K562 (cell line): ENCODE data around the gene CHMP1A. TPM values are rescaled to one million over a fixed set of nuclear protein-coding genes. Genes with fewer than 3 reads are reported as not detected.

ENCODE experiments used
- ATAC-seq: fragments of 200-7000 bp; cut with Tn5 transposase; 3 replicates; pipeline ENCODE4 v1.9.1; 2020; ENCODE audit warnings: moderate library complexity
- BruUV-seq: library from RNA; stranded (reverse); fragments of 400-500 nt; replicated peaks from 2 replicates; lab custom pipeline; 2021; lab: Mats Ljungman, UMichigan
- CTCF ChIA-PET: fragments of 300-600 bp; formaldehyde crosslinking; extraction: SDS; loops from one replicate; lab custom pipeline; 2021; ENCODE audit warnings: low intra/inter-chr PET ratio; lab: Yijun Ruan, JAX
- POLR2A ChIA-PET: fragments of 300-600, 350-650 bp; sonication (Branson Sonifier 250); formaldehyde crosslinking; extraction: SDS; loops from one replicate; lab custom pipeline; 2021; ENCODE audit warnings: antibody characterized with exemption, inconsistent platforms; lab: Yijun Ruan, JAX
- DNase-seq, 4 experiments: peaks; one replicate each; pipeline versions ENCODE4 v3.0.0 to v3.0.0-alpha.2; 2011 to 2018; ENCODE audit warnings: low spot score in 3 of 4, mixed read lengths in 3 of 4; ENCODE audit errors: extremely low read depth in 1 of 4
- FAIRE-seq: peaks from 2 replicates; lab custom pipeline; 2011; peaks lifted over from hg19 to GRCh38; lab: Jason Lieb, UNC
- H2AFZ ChIP-seq: 2 replicates; pipeline ENCODE4 v1.6.0; 2011; ENCODE audit warnings: low read depth, low read length, control low read depth, inconsistent platforms
- H3K27ac ChIP-seq: fragments of 200-600 bp; 3 replicates; pipeline ENCODE4 v1.8.0; 2011; ENCODE audit warnings: low read depth, mild to moderate bottlenecking, control low read depth, inconsistent platforms, low read length, moderate library complexity, mixed read lengths; ENCODE audit errors: extremely low read depth
- H3K27me3 ChIP-seq, 2 experiments: fragments of 300-600 bp in 1 of 2; 2 replicates in 1 of 2; 3 replicates in 1 of 2; pipeline versions ENCODE4 v1.6.0 to v1.8.0; 2011; ENCODE audit warnings: inconsistent platforms in 2 of 2, low read length in 2 of 2, mild to moderate bottlenecking in 1 of 2, mixed read lengths in 1 of 2, moderate library complexity in 1 of 2; ENCODE audit not compliant: control insufficient read depth in 2 of 2, insufficient read depth in 2 of 2
- H3K36me3 ChIP-seq: fragments of 300-600 bp; 3 replicates; pipeline ENCODE4 v1.8.0; 2011; ENCODE audit warnings: mild to moderate bottlenecking, low read length, inconsistent platforms; ENCODE audit not compliant: control insufficient read depth, insufficient read depth
- H3K4me1 ChIP-seq, 2 experiments: fragments of 200-600 bp in 1 of 2; replicated peaks in 1 of 2; 2 replicates in 1 of 2; 3 replicates in 1 of 2; pipeline versions ENCODE4 v1.5.1 to v1.8.0; 2011; ENCODE audit warnings: inconsistent platforms in 2 of 2, low read length in 2 of 2, mild to moderate bottlenecking in 1 of 2, mixed read lengths in 1 of 2, moderate library complexity in 1 of 2; ENCODE audit not compliant: control insufficient read depth in 2 of 2, insufficient read depth in 2 of 2
- H3K4me2 ChIP-seq: 2 replicates; pipeline ENCODE4 v1.6.1; 2011; ENCODE audit warnings: low read length, control low read depth, inconsistent platforms, mixed read lengths; ENCODE audit not compliant: insufficient read depth
- H3K4me3 ChIP-seq: fragments of 200-600 bp; sonication (generic), shearing (Covaris generic); 2 replicates; pipeline ENCODE4 v1.5.1; 2016; ENCODE audit warnings: control low read depth, inconsistent platforms
- H3K79me2 ChIP-seq: fragments of 200-600 bp; 3 replicates; pipeline ENCODE4 v1.8.0; 2011; ENCODE audit warnings: low read length, inconsistent platforms; ENCODE audit not compliant: control insufficient read depth, insufficient read depth
- H3K9ac ChIP-seq, 2 experiments: 2 replicates each; pipeline versions ENCODE4 v1.6.0 to v1.6.1; 2011; ENCODE audit warnings: low read depth in 2 of 2, low read length in 2 of 2, control low read depth in 1 of 2, inconsistent platforms in 1 of 2, mild to moderate bottlenecking in 1 of 2, mixed read lengths in 1 of 2; ENCODE audit not compliant: insufficient read depth in 1 of 2
- H3K9me1 ChIP-seq: one replicate; pipeline ENCODE4 v1.6.0; 2011; ENCODE audit warnings: inconsistent platforms, mild to moderate bottlenecking, low read length, moderate library complexity; ENCODE audit not compliant: control insufficient read depth, insufficient read depth
- H3K9me3 ChIP-seq: replicated peaks from 2 replicates; pipeline ENCODE4 v1.5.1; 2011; ENCODE audit warnings: low read depth, low read length, inconsistent platforms; ENCODE audit not compliant: control insufficient read depth, insufficient read depth
- H4K20me1 ChIP-seq: replicated peaks from 2 replicates; pipeline ENCODE4 v1.6.1; 2011; ENCODE audit warnings: low read length, inconsistent platforms, mixed read lengths; ENCODE audit not compliant: control insufficient read depth, insufficient read depth
- E2F6 ChIP-seq, 2 experiments: IDR thresholded peaks; 2 replicates each; pipeline ENCODE4 v1.6.1; 2011; ENCODE audit warnings: borderline replicate concordance in 1 of 2, control low read depth in 1 of 2, low read depth in 1 of 2, low read length in 1 of 2, mild to moderate bottlenecking in 1 of 2, mixed read lengths in 1 of 2, moderate library complexity in 1 of 2; ENCODE audit not compliant: insufficient read depth in 1 of 2, insufficient read length in 1 of 2, poor library complexity in 1 of 2, severe bottlenecking in 1 of 2; ENCODE audit errors: extremely low read depth in 1 of 2
- L3MBTL2 ChIP-seq: fragments of 450-650 bp; IDR thresholded peaks from 2 replicates; pipeline ENCODE4 v1.6.1; 2016; ENCODE audit warnings: mild to moderate bottlenecking, moderate library complexity
- NUFIP1 ChIP-seq: fragments of 450-650 bp; IDR thresholded peaks from 2 replicates; pipeline ENCODE4 v1.6.1; 2018; ENCODE audit not compliant: partially characterized antibody
- WGBS: fragments of 100-300 bp; shearing (Covaris generic); methylation state at CpG from one replicate; pipeline ENCODE4 v1.1.6; 2016; ENCODE audit warnings: low coverage, mixed read lengths; ENCODE audit not compliant: insufficient coverage; ENCODE audit errors: missing lambda C conversion rate; 5-methylcytosine and 5-hydroxymethylcytosine counted together
- in situ Hi-C: fragments of 300-500 bp; cut with MboI; formaldehyde crosslinking; loops from 4 replicates; pipeline ENCODE4 v1.15.0; 2018; ENCODE audit warnings: inconsistent platforms, mixed read lengths
- intact Hi-C: fragments of 100-400 bp; cut with micrococcal nuclease; formaldehyde crosslinking; loops from 2 replicates; pipeline ENCODE4 v1.14.2; 2022
- polyA plus RNA-seq, 8 experiments: library from polyadenylated mRNA; depleted of rRNA in 4 of 8; stranded (reverse) in 5 of 8; unstranded in 3 of 8; fragments of >200 nt; fragmentation: Nextera tagmentation in 2 of 8; fragmentation: Illumina TruSeq in 1 of 8; extraction: Ambion mirVana in 2 of 8; extraction: Trizol in 1 of 8; gene quantifications; 2 replicates each; pipeline versions ENCODE4 v1.2.1 to v1.2.3, GENCODE V29; 2011 to 2014; ENCODE audit warnings: inconsistent platforms in 1 of 8, missing spikeins in 1 of 8
- total RNA-seq, 7 experiments: library from RNA; depleted of rRNA in 6 of 7; stranded (reverse); fragments of >200 nt in 6 of 7; fragmentation: Illumina TruSeq in 2 of 7; extraction: Trizol in 2 of 7; gene quantifications; 2 replicates each; pipeline versions ENCODE4 v1.2.1 to v1.2.3, GENCODE V29; 2011 to 2021; ENCODE audit warnings: low replicate concordance in 1 of 7
- TF ChIP-seq, protein P1 (sequence below): sonication (generic); formaldehyde crosslinking; IDR thresholded peaks from 2 replicates; pipeline ENCODE4 v1.9.0; 2022; ENCODE audit warnings: mild to moderate bottlenecking, missing genetic modification reagents

The CHMP1A gene
- total and polyA plus RNA-seq, 9 of the 15 experiments (the other 6 are each of a cell fraction or from before 2014, with no cell fraction given), result 0.83 to 79.9 (median 45.2) TPM

- POLR2A ChIA-PET, result interaction anchor here (0.6 to 1.2 kb wide), 4 partner anchors 8 to 16 kb away, joined by 3 to 9 read pairs (median 3); partner anchors contain the start of gene DPEP1
Observed at GRCh38 chr16:89623511-89624261, 33.8 kb downstream of the CHMP1A start.

More at GRCh38 chr16:89623511-89624261, 33.8 kb downstream of the CHMP1A start:
- no peaks in the 10 kb centered on the region for H3K79me2 ChIP-seq
- H3K4me2 ChIP-seq, result no peak overlapping the region
- BruUV-seq, result no TSS peak
- ATAC-seq (peak; percentile 53), DNase-seq (no peak), FAIRE-seq (no peak)
- intact Hi-C loops, result no loop called here
- H3K4me3 ChIP-seq, result no peak overlapping the region
- peaks cover 40 to 68% of the 10 kb centered on the region in 2 experiments for H3K27me3 ChIP-seq
- no peaks in the 10 kb centered on the region for H4K20me1 ChIP-seq
- CTCF ChIA-PET, result no interaction called here
- no peaks in the 10 kb centered on the region for H3K9me3 ChIP-seq
- no peaks in the 10 kb centered on the region for H3K36me3 ChIP-seq
- H3K27ac ChIP-seq, result no peak overlapping the region
- WGBS, result 20% methylated on average over 28 of the region's 28 CpGs
- in situ Hi-C loops, result no loop called here
- H3K4me1 ChIP-seq, result peaks cover 0 to 29% of the 10 kb centered on the region in 2 experiments; a peak in 2 of 5 replicates
- H3K9me1 ChIP-seq, result no peaks in the 10 kb centered on the region
- no peak overlapping the region for H3K9ac ChIP-seq
- H2AFZ ChIP-seq, result no peak overlapping the region; the same call in 1 of the 2 replicates
- TF ChIP-seq NUFIP1 (no peak), E2F6 (IDR thresholded peaks at IDR 0.05; ENCODE audit: borderline replicate concordance in 1 of 2, extremely low read depth in 1 of 2, insufficient read depth in 1 of 2, insufficient read length in 1 of 2, low read depth in 1 of 2, low read length in 1 of 2, poor library complexity in 1 of 2, severe bottlenecking in 1 of 2) (peak in 1 of 2 experiments; percentile 66), L3MBTL2 (peak; percentile 56)
- TF ChIP-seq, protein P1, sequence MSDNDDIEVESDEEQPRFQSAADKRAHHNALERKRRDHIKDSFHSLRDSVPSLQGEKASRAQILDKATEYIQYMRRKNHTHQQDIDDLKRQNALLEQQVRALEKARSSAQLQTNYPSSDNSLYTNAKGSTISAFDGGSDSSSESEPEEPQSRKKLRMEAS (CRISPR knock-in tag), result peak; percentile 31; the same call in 1 of the 2 replicates
